ENCODE results near the gene CEP104. TPM values are rescaled to one million over a fixed set of nuclear protein-coding genes. Genes with fewer than 3 reads are reported as not detected.

Gene CEP104
- total RNA-seq, 1 donor from 2014 or later: 27.8 TPM

GRCh38 chr1:3865606-3866160 is 8.7 kb upstream of the CEP104 start:
- no peak for ATAC-seq

DNA sequence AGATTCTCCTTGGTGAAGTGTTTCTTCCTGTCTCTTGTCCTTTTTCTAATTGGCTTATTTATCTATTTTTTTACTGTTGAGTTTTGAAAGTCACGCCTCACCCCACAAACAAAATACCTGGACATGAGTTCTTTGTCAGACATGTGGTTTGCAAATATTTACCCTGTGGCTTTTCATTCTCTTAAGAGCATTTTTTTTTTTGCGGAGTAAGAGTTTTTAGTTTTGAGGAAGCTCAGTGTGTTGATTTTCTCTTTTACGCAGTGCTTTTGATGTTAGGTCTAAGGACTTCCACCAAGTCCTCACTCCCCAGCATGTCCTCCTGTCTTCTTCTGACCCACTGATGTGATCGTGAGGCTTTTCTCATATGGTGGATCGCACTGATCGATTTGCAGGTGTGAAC is 7.9 kb upstream of the CEP104 start:
- ATAC-seq: no peak

DNA sequence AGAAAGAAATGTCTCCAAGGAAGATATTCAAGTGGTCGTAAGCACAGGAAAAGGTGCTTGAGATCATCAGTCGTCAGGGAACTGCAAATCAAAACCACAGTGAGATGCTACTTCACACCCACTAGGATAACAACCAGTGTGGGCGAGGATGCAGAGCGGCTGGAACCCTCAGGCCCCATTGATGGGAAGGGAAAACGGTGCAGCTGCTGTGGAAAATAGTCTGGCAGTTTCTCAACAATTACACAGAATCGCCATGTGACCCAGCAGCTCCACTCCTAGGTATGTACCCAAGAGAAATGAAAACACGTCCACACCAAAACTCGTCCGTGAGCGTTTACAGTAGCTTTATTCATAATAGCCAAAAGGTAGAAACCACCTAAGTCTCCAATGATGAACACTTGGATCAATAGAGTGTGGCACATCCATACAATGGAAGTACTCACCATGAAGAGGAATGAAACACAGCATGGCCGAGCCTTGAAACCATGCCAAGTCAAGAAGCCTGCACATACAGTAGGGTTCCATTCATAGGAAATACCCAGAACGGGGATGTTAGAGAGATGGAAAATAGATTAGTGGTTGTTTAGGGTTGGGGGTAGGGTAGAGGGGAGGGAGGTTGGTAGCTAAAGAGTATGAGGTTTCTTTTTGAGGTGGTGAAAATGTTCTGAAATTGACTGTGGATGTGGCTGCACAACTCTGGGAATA is 6.4 kb upstream of the CEP104 start:
- ATAC-seq: no peak

DNA sequence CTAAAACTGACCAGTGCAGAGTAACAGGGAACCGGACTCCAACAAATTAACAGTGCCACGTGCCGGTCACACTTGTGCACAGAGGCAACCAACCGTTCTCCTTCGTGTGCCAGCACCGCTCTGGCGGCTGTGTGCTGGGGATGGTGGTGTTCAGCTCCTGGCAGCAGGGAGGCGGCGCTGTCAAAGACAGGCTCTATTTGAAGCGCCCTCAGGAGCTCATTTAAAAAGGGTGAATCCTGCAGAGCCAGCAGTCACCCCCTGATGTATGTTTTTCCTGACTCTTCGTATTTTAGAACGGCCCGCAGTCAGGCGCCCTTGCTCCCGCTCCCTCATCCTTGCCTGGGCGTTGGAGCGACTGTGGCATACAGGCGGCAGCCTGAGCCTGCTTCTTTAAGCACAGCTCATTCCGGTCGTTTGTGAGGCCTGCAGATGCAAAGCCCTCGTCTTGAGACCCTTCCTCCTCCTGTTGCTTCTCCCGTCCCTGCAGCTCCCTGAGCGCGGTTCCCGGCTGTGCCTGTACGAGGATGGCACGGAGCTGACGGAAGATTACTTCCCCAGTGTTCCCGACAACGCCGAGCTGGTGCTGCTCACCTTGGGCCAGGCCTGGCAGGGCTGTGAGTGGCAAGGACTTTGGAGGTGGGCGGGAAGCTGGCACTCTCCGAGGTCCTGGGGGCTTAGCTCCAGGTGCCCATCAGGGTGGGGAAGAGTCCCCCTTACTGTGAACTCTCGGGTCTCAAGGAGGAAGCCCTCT is 1.4 kb upstream of the CEP104 start:
- ATAC-seq: peak; percentile 9

DNA sequence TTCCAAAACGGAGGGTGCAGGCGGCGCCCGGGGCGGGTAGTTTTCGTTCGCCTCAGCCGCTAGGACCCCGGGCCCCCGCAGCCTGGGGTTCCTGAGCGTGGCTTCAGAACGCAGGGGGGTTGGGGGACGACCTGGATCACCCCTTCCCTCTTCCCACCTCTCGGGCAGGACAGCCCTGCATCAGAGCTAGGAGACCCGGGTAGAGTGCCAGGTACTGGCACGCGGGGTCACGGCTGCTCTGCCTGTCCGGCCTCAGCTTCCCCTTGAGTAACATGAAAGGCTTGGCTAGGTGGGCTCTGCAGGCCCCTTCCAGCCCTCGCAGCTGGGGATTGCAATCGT is 749 bp upstream of the CEP104 start:
- ATAC-seq: peak; percentile 1

DNA sequence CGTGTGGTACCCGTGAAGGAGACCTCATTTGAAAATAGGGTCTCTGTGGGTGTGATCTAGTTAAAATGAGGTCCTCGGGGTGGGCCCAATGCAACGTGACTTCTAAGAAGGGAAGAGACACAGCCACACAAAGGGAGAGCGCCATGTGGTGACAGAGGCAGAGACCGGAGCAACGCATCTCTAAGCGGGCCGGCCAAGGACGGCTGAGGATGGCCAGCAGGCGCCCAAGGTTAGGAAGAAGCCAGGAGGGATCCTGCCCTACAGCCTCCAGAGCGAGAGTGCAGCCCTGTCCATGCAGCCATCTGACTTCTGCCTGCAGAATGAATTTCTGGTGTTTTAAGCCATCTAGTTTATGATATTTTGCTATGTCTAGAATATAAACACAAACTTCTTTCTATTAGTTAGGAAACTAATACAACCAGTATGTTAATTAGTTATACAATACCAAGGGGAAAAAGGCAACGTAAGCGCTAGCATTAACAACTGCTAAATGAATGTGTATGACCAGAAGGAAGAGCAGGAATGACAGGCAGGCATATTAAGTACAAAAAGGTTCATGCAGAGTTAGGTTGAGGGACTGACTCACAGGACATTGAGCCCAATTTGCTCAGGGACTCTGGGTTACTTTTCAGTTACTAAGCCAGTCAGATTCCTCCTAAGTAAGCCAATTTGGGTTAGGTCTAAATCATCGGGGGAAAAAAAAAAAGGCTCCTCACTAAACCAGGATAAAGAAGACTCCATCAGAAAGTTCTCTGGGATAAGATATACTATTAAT is 4.1 kb downstream of the CEP104 start:
- no peak for ATAC-seq

DNA sequence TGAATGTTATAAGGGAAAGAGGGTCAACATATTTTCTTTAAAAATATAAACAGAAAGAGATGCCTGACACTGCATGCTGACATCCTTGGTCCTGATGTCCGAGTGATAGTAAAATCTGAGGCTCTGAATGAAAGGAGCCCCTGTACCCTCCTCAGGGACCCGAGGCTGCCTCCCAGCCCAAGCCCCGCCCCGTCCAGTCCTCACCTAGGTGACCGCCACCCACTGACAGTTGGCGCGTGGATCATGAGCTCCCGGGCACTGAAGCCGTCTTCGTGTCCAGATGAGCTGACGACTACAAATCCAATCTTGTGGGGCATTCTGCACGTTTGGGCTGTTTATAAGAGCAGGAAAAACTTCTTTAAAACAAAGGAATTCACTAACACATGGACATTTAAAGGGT is 4.9 kb downstream of the CEP104 start:
- ATAC-seq: no peak

DNA sequence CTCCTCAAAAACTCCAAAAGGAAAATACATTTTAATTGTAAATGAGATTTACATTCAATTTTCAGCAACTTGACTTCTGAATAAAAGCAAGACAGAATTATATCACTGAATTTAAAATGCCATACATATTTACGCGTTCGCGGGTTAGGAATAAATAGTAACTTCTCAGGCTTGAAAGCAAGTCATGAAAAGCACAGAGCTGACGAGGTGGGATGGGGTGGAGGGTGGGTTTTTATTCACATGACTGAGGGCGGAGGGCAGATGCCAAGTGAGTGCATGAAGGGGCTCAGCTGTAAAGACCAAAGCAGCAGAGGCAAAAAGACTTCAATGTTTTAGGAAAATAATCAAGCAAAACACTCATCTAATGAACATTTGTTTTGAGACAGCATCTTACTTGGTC is 5.7 kb downstream of the CEP104 start:
- no peak for ATAC-seq

DNA sequence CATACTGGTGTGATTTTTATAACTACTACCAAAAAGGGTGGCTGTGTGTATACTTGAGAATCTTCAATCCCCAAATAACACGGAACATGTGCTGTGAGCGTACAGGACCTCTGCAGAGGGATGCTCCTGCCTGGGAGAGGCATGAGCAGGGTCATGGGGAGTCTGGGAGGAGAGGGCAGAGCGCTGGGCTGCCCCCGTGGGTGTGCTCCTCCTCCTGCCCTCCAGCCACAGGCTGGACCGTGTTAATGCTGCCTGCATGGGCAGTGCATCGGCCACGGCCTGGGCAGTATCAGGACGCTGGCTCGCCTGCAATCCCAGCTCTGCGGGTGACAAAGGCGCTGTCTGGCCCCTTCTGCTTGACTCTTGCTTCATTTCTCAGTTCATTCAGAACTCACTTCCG is 6.2 kb downstream of the CEP104 start:
- ATAC-seq: peak; percentile 14

DNA sequence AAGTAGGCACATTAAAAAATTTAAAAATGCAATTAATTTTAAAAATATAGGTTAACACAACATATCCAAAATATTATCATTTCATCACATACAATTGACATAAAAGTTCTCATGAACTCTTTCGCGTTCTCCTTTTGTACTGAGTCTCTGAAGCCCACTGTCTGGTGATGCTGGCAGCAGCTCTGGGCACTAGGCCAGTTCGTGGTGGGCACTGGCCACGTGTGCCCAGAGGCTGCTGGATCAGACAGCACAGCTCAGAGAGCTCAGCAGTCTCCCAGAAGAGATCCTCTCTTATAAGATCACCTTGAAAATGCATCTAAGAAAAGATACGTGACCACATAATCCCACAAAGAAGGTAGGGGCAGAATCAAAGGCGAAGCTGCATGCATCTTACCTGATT is 9.9 kb downstream of the CEP104 start:
- no peak for ATAC-seq

- no peak for ATAC-seq
These were observed 10.5 kb downstream of the CEP104 start for GRCh38 chr1:3846541-3846940.

GRCh38 chr1:3842912-3843311 is 14.1 kb downstream of the CEP104 start:
- ATAC-seq: no peak

- no peak for ATAC-seq
These were observed 15.5 kb downstream of the CEP104 start for GRCh38 chr1:3841491-3841890.

DNA sequence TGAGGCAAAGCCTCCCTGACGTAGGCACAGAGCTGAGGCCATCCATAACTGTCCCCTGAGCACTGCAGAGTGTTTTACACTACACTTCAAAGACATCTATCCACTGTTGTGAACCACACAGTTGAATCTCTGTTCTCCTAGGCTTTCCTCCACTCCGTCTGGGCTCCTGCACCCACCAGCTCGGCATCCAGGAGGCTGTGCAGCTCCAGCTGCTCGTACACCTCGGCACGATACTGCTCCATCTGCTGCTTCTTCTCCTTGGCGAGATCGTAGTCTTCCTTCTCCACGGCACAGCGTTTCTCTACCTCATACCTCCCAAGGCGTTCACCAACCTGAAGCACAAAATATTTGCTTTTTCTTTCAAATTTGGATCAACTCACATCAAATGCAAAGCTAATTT is 18.2 kb downstream of the CEP104 start:
- ATAC-seq: no peak

- no peak for ATAC-seq
These were observed 19.3 kb downstream of the CEP104 start for GRCh38 chr1:3837685-3838084.

- ATAC-seq: no peak
These were observed 19.8 kb downstream of the CEP104 start for GRCh38 chr1:3837200-3837599.

DNA sequence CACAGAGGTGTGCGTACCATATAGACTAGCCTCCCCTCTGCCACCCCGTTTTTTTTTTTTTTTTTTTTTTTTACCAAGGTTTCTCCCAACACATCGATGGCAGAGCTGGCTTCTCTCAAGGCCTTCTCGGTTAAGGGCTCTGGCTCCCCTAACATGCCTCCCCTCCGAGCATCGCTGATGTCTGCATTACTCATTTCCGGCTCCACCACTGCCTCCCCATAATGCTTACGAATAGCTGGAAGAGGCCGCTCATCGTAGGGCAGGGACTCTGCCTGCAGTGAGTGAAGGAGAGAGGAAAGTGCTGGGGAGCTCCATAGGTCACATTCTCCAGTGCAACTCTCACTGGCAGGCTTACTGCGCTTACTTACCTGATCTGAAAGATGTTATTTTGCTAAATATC is 20.6 kb downstream of the CEP104 start:
- ATAC-seq: no peak

- ATAC-seq: no peak
These were observed 22.3 kb downstream of the CEP104 start for GRCh38 chr1:3834701-3835100.

- no peak for ATAC-seq
These were observed 25.3 kb downstream of the CEP104 start for GRCh38 chr1:3831689-3832088.

GRCh38 chr1:3828391-3828790 is 28.6 kb downstream of the CEP104 start:
- ATAC-seq: no peak

- no peak for ATAC-seq
These were observed 29.2 kb downstream of the CEP104 start for GRCh38 chr1:3827813-3828307.

- ATAC-seq: no peak
These were observed 31.7 kb downstream of the CEP104 start for GRCh38 chr1:3825356-3825755.

DNA sequence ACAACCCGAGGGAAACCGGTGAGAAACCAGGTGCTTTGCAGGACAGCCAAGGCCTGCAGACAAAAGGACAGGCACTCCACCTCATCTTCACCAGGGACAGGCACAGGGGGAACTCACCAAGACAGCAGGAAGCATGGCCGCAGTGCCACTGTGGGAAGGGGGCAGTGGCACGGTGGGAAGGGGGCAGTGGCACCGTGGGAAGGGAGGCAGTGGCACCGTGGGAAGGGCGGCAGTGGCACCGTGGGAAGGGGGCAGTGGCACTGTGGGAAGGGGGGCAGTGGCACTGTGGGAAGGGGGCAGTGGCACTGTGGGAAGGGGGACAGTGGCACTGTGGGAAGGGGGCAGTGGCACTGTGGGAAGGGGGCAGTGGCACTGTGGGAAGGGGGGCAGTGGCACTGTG is 32.4 kb downstream of the CEP104 start:
- no peak for ATAC-seq
